ENCODE measurements around the gene STAT3.
"Not testable (repeated sequence)": the region's sequence is repeated elsewhere in the genome, so short reads cannot be mapped to it uniquely, and the experiment has no call there.

DNA sequence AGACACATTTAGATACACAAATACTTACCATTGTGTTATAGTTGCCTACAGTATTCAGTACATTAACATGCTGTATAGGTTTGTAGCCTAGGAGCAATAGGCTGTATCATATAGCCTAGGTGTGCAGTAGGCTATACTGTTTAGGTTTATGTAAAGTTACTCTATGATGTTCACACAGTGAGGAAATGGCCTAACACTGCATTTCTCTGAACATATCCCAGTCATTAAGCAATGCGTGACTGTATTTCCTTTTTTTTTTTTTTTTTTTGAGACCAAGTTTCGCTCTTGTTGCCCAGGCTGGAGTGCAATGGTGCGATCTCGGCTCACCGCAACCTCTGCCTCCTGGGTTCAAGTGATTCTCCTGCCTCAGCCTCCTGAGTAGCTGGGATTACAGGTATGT is 29.7 kb upstream of the STAT3 start:
- TF ChIP-seq, protein P1, sequence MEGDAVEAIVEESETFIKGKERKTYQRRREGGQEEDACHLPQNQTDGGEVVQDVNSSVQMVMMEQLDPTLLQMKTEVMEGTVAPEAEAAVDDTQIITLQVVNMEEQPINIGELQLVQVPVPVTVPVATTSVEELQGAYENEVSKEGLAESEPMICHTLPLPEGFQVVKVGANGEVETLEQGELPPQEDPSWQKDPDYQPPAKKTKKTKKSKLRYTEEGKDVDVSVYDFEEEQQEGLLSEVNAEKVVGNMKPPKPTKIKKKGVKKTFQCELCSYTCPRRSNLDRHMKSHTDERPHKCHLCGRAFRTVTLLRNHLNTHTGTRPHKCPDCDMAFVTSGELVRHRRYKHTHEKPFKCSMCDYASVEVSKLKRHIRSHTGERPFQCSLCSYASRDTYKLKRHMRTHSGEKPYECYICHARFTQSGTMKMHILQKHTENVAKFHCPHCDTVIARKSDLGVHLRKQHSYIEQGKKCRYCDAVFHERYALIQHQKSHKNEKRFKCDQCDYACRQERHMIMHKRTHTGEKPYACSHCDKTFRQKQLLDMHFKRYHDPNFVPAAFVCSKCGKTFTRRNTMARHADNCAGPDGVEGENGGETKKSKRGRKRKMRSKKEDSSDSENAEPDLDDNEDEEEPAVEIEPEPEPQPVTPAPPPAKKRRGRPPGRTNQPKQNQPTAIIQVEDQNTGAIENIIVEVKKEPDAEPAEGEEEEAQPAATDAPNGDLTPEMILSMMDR (IDR thresholded peaks at IDR 0.05 in 2 of 3, conservative IDR thresholded peaks at IDR 0.05 in 1 of 3; ENCODE audit: borderline replicate concordance in 1 of 3, insufficient read depth in 1 of 3, low read depth in 2 of 3, low read length in 2 of 3) = not testable (repeated sequence)
- TF ChIP-seq TCF7L2 (IDR thresholded peaks at IDR 0.05; ENCODE audit: borderline replicate concordance, extremely low read depth, insufficient read depth, insufficient read length); FOSL1 (IDR thresholded peaks at IDR 0.05; ENCODE audit: low read depth); SIN3A (IDR thresholded peaks at IDR 0.05; ENCODE audit: low read depth); CEBPB (IDR thresholded peaks at IDR 0.05; ENCODE audit: low read depth); POLR2AphosphoS5 (IDR thresholded peaks at IDR 0.05; ENCODE audit: low read depth, low read length); EZH2 (IDR thresholded peaks at IDR 0.05); POLR2A (IDR thresholded peaks at IDR 0.05; ENCODE audit: borderline replicate concordance, extremely low read depth, insufficient read depth, insufficient read length); EGR1 (IDR thresholded peaks at IDR 0.05; ENCODE audit: low read depth); RAD21 (IDR thresholded peaks at IDR 0.05; ENCODE audit: low read depth); EZH2phosphoT487 (IDR thresholded peaks at IDR 0.05; ENCODE audit: borderline replicate concordance); ZNF274 (IDR thresholded peaks at IDR 0.05; ENCODE audit: low read depth, low read length); ZFX (IDR thresholded peaks at IDR 0.05): not testable (repeated sequence)
- TF ChIP-seq, protein P2, sequence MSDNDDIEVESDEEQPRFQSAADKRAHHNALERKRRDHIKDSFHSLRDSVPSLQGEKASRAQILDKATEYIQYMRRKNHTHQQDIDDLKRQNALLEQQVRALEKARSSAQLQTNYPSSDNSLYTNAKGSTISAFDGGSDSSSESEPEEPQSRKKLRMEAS (IDR thresholded peaks at IDR 0.05) = not testable (repeated sequence)
